Spinal cord (tissue), 10 donors: ENCODE data around the gene DDR2. TPM values are rescaled to one million over a fixed set of nuclear protein-coding genes. Genes with fewer than 3 reads are reported as not detected.
"Not testable (repeated sequence)": the region's sequence is repeated elsewhere in the genome, so short reads cannot be mapped to it uniquely, and the experiment has no call there.

Experiments
- DNase-seq, 6 donors: peaks; one replicate each; pipeline versions ENCODE4 v3.0.0 to v3.0.0-alpha.2; 2013 to 2015; ENCODE audit warnings: low spot score in 6 of 6, low read depth in 4 of 6
- H3K27ac ChIP-seq: one replicate; pipeline ENCODE4 v1.5.1; 2013; ENCODE audit warnings: low read depth, low read length, control low read depth
- H3K27me3 ChIP-seq: one replicate; pipeline ENCODE4 v1.6.1; 2013; ENCODE audit warnings: low read length; ENCODE audit not compliant: control insufficient read depth, insufficient read depth
- H3K36me3 ChIP-seq: one replicate; pipeline ENCODE4 v1.6.1; 2013; ENCODE audit warnings: low read length; ENCODE audit not compliant: control insufficient read depth, insufficient read depth
- H3K4me1 ChIP-seq: one replicate; pipeline ENCODE4 v1.6.1; 2013; ENCODE audit warnings: low read length; ENCODE audit not compliant: control insufficient read depth, insufficient read depth
- H3K4me3 ChIP-seq: one replicate; pipeline ENCODE4 v1.5.1; 2013; ENCODE audit warnings: low read depth, low read length, control low read depth
- H3K9me3 ChIP-seq: one replicate; pipeline ENCODE4 v1.6.1; 2013; ENCODE audit warnings: low read length; ENCODE audit not compliant: control insufficient read depth, insufficient read depth
- WGBS: methylation state at CpG from one replicate; pipeline ENCODE4 v1.1.5; 2013; ENCODE audit warnings: missing lambda C conversion rate; ENCODE audit not compliant: insufficient coverage; 5-methylcytosine and 5-hydroxymethylcytosine counted together
- polyA plus RNA-seq, 2 donors: library from polyadenylated mRNA; unstranded; fragments of 120-200 nt; gene quantifications; one replicate each; pipeline ENCODE4 v1.2.1, GENCODE V29; 2013; ENCODE audit not compliant: insufficient read length in 2 of 2
- total RNA-seq, 2 donors: library from RNA; depleted of rRNA in 1 of 2; stranded (reverse); fragments of 120-200 nt in 1 of 2; fragments of >200 nt in 1 of 2; gene quantifications; one replicate each; pipeline versions ENCODE4 v1.2.3 to v1.2.4, GENCODE V29; 2013 to 2014
- donor health status: healthy.

The DDR2 gene
- total and polyA plus RNA-seq, 4 donors = 11.1 to 96.3 (median 28.6) TPM

DNA sequence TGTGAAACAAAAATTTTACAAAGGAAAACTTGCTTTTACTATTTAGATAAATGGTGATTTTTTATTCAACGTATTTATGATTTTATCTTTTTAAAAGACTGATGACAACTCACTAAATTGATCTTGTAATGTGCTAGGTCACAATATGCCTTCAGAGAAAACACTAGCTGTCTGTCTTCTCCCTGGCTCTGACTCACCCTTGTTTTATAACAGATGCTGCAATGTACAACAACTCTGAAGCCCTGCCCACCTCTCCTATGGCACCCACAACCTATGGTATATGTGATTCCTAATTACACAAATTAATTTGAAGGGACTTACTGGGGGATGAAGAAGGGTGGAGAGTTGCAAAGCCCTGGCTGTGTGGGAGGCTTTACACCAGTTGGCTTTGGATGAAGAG is 133.5 kb downstream of the DDR2 start:
- H3K4me3 ChIP-seq = no peak overlapping the region
- no peak overlapping the region for H3K27ac ChIP-seq
- H3K4me1 ChIP-seq = no peaks in the 10 kb centered on the region
- no CpG with 5 or more reads among the region's 1 CpG for WGBS
- no peak for DNase-seq
- no peaks in the 10 kb centered on the region for H3K9me3 ChIP-seq
- no peaks in the 10 kb centered on the region for H3K27me3 ChIP-seq
- H3K36me3 ChIP-seq = no peaks in the 10 kb centered on the region

DNA sequence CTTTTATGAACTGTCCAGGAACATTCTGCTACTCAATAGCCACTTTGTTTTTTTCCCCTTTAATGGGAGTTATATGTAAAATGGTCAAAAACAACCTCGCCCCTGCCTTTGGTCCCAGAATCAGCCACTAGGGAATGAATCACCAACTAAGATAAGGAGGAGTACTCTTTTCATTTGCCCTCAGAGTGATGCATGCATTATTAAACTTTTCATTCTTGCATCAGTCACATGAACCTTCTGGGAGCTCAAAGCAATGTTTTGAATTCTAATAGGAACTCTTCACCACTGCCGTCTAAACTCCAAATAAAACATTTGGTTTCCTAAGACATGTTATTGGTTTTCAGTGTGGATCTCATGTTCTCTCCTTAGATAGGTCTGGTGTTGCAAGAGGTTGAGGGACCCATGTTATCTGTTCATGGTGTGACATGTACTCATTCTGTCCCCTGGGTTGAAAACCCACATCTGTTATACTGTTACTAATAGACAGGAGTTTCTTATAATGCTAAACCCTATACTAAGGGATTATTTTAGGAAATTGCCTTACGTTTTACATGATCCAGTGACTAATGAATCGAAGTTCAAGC is 140.4 kb downstream of the DDR2 start:
- Histone ChIP-seq H3K27me3 (no peaks in the 10 kb centered on the region), H3K27ac (no peak overlapping the region), H3K9me3 (no peaks in the 10 kb centered on the region), H3K36me3 (no peaks in the 10 kb centered on the region), H3K4me3 (no peak overlapping the region), H3K4me1 (no peaks in the 10 kb centered on the region)
- DNase-seq = no peak
- WGBS = no CpG with 5 or more reads among the region's 4 CpGs

DNA sequence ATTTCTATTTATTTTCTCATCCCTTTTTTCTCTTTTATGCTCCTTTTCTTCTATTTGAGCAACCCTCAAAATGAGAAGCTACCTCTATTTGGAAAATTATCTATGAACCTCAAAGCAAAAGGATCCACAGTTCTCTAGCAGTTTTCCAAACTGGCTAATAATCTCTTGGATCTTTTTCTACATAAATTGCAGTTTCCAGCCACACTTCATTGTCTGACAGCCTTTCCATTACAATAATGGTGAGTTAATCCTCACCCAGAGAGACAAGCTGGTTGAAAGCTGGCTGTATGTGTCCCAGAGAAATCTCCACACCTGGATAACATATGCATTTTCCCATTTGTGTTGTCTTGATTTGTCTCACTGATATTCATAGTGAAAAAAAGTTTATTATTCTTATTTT is 141.7 kb downstream of the DDR2 start:
- DNase-seq = no peak
- no peak overlapping the region for H3K27ac ChIP-seq
- H3K27me3 ChIP-seq = no peaks in the 10 kb centered on the region
- H3K36me3 ChIP-seq = no peaks in the 10 kb centered on the region
- H3K4me1 ChIP-seq = no peaks in the 10 kb centered on the region
- no peak overlapping the region for H3K4me3 ChIP-seq
- no peaks in the 10 kb centered on the region for H3K9me3 ChIP-seq

DNA sequence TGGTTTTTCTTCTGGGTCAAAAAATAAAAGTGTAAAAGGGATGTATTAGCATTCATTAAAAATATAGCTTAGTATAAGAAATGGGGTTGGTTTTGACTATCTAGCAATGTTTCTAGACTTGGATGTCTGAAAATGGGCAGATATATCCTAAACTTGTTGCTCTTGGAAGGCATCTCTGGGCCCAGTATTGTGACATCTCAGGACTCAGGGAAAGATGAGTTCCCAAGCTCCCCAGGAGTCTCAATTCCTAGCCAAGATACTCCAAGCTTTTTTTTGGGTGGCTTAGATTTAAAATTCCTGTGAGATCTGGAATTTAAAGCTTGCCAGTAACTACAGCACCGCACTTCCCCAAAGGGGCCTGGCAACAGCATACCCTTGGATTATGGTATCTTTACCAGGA is 146.8 kb downstream of the DDR2 start:
- no peak for DNase-seq
- no peaks in the 10 kb centered on the region for H3K9me3 ChIP-seq
- H3K27me3 ChIP-seq = no peaks in the 10 kb centered on the region
- H3K4me1 ChIP-seq = no peaks in the 10 kb centered on the region
- H3K27ac ChIP-seq = no peak overlapping the region
- no CpG with 5 or more reads among the region's 1 CpG for WGBS
- H3K36me3 ChIP-seq = no peaks in the 10 kb centered on the region
- H3K4me3 ChIP-seq = no peak overlapping the region

DNA sequence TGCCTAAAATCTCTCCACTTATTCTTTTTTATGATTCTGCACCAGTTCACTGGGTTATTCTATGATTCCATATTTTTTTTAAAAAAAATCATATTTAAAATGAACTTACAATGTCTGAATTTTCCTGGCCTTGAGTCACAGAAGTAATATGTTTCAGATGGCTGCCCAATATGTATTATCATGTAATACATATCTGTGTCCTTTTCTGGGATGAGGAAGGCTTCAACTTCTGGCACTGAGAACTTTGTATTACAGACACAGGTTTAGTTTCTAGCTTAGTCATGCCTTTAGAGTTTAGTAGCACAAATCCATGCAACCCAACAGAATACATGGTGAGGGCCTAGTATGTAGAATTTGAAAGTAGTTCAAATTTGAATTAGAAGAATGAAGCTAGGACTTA is 150.4 kb downstream of the DDR2 start:
- no peaks in the 10 kb centered on the region for H3K9me3 ChIP-seq
- no peak overlapping the region for H3K4me3 ChIP-seq
- H3K27me3 ChIP-seq = no peaks in the 10 kb centered on the region
- H3K36me3 ChIP-seq = no peaks in the 10 kb centered on the region
- no peak overlapping the region for H3K27ac ChIP-seq
- DNase-seq = no peak
- H3K4me1 ChIP-seq = no peaks in the 10 kb centered on the region

DNA sequence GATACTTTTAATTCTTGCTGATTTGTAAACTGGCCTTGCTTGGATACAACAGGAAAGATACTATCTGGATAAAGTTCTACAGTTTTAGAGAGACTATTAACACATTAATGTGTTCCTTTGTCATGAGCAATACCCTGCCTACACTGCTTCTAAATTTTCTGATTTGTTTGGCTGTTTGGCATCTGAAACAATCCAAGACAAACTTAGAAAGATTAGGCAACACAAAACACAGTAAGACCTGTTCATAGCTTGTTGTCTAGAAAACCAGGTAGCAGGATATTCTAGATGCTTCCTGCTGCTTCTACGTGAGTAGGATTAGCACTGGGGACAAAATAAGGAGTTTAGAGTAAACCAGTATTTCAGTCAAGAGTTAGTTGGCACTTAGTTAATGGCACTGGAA is 152.7 kb downstream of the DDR2 start:
- WGBS = no CpG with 5 or more reads among the region's 1 CpG
- not testable (repeated sequence) for H3K4me1 ChIP-seq, H3K9me3 ChIP-seq, DNase-seq, H3K27me3 ChIP-seq, H3K4me3 ChIP-seq, H3K27ac ChIP-seq, H3K36me3 ChIP-seq

DNA sequence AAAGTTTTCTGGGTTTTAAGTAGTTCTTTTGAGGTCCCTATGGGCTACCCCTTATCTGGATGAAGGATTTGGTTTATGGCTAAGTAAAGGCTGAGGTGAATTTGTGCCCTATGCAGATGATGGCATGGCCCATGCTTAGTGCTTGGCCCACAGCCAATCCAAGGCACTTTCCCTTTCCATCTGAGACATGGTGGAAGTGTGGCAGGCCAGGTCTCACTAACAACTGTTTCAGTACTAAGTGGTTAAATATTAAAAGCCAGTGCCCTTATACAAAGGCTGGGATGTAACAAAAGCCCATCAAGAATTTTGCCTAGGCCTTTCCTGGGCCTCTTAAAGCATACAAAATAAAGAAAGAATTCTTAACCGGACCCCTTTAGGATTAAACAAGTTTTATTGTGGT is 156.5 kb downstream of the DDR2 start:
- H3K27ac ChIP-seq = not testable (repeated sequence)

DNA sequence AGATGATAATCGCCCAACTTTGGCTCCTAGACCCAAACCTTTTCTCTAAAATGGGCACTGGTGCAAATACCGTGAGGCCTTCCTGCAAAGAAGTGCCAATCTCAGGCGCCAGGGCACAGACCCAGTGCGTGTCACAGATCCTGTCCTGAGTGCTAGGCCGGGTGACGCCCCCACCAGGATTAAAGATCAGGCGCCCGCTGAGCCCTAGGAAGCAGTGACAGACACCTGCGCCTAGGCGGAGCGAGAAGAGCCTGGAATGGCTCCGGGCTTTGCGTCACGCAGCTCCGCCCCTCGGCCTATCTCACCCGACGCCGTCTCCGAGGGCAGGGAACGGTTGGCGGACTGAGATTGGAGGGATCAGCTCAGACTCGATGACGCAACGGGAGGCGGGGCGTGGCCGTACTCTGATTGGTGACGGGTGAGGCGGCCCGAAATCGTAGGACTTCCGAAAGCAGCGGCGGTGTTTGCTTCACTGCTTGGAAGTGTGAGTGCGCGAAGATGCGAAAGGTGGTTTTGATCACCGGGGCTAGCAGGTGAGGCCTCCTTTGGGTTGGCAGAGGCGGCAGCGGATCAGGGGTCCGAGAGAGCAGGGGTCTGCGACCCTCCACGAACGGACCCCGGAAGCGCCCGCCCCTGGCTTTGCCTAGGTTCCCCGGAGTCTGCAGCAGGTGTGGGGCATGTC is 158.2 kb downstream of the DDR2 start, which contains the start of gene HSD17B7:
HSD17B7 (plus strand) TSS at position 400 of the 682 bp plus-strand sequence; CDS start at position 499, 99 bp downstream.
- peak within 1 kb of the TSS; percentile 62 for H3K4me3 ChIP-seq
- H3K36me3 ChIP-seq, H3K4me1 ChIP-seq, H3K27me3 ChIP-seq, H3K9me3 ChIP-seq: not testable (repeated sequence)
- peak; percentile 35 to 91 (median 44) for DNase-seq
- 0% methylated on average over 8 of the region's 49 CpGs for WGBS
- peak within 1 kb of the TSS; percentile 93 for H3K27ac ChIP-seq

More for the DNA sequence above, 156.5 kb downstream of the DDR2 start:
- not testable (repeated sequence) for H3K4me1 ChIP-seq, H3K9me3 ChIP-seq, H3K27me3 ChIP-seq, DNase-seq, H3K36me3 ChIP-seq, H3K4me3 ChIP-seq
- no CpG with 5 or more reads among the region's 1 CpG for WGBS

DNA sequence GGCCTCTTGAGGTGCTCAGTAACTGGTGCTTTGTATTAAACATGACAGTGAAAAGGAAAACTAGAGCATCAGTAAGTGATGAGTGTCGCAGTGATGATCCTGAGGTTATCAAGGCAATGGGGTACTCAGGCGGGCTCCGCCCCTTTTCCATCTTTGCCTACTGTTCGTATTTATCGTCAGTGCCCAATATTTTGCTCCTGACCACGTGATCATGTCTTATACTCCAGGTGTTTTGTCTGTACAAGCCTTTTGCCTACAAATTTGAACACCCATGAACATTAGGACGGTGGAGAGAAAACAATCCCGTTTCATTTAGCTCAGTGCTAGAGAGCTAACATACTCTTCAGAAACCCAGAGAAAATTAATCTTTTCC is 158.7 kb downstream of the DDR2 start:
- no CpG with 5 or more reads among the region's 8 CpGs for WGBS
- DNase-seq = peak; percentile 4 to 78 (median 18)

DNA sequence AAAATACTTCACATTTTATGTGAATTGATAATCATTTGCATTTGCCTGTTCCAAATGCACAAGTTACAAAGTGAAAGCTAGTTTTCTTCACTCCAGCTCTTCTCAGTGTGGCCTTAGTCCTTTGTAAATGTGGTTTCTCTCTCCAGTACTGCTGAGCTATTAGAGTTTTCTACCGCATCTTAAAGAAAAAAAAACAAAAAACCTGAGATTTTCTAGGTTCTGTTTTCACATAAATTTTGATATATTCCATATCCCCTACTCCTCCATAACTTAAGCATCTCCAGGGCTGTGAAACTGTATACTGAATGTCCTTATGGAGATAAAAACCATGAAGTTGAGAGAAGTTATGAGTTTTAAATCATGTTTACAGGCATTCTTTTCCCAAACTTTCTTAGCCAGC is 162.0 kb downstream of the DDR2 start:
- not testable (repeated sequence) for H3K4me3 ChIP-seq, H3K4me1 ChIP-seq, H3K27ac ChIP-seq, H3K36me3 ChIP-seq, DNase-seq, H3K9me3 ChIP-seq, H3K27me3 ChIP-seq
- no CpG with 5 or more reads among the region's 1 CpG for WGBS

More for the DNA sequence above, 158.7 kb downstream of the DDR2 start:
- H3K9me3 ChIP-seq, H3K27ac ChIP-seq, H3K36me3 ChIP-seq, H3K4me1 ChIP-seq, H3K27me3 ChIP-seq: not testable (repeated sequence)
- peak overlapping the region; percentile 62 for H3K4me3 ChIP-seq
